ENCODE measurements around the gene WDFY4.

GRCh38 chr10:48792687-48793096 is 108.0 kb downstream of the WDFY4 start:
- TF ChIP-seq EZH2phosphoT487 (IDR thresholded peaks at IDR 0.05; ENCODE audit: insufficient read depth, low read depth) (no peak), EZH2 (IDR thresholded peaks at IDR 0.05; ENCODE audit: insufficient read depth, poor library complexity, severe bottlenecking) (no peak)
